MM.1S (cell line): ENCODE data around the gene IL23R.

Source experiments
- CTCF ChIP-seq: fragments of 300-600 bp; sonication (generic); IDR thresholded peaks from 2 replicates; pipeline ENCODE4 v1.5.1; 2016; ENCODE audit warnings: antibody characterized with exemption, low read length, mixed read lengths
- EZH2phosphoT487 ChIP-seq: fragments of 300-600 bp; sonication (generic); IDR thresholded peaks from 2 replicates; pipeline ENCODE4 v1.6.1; 2018; ENCODE audit warnings: antibody characterized with exemption, low read length

GRCh38 chr1:67159233-67159632, 7.0 kb upstream of the IL23R start:
- no peak for TF ChIP-seq CTCF
- no peak for TF ChIP-seq EZH2phosphoT487
